Right atrium auricular region (tissue), 2 donors: Measurements from ENCODE around the gene C8G. TPM values are rescaled to one million over a fixed set of nuclear protein-coding genes. Genes with fewer than 3 reads are reported as not detected.

Experiments
- DNase-seq: peaks from one replicate; pipeline ENCODE4 v3.0.0-alpha.2; 2019; ENCODE audit warnings: low spot score
- H3K27ac ChIP-seq, 2 donors: fragments of 200-600 bp; sonication (generic); 1 replicate in 1 of 2; 2 replicates in 1 of 2; pipeline ENCODE4 v1.5.1; 2016 to 2019
- H3K27me3 ChIP-seq, 2 donors: fragments of 200-600 bp; sonication (generic); one replicate each; pipeline versions ENCODE4 v1.5.1 to v1.6.0; 2017 to 2019
- H3K36me3 ChIP-seq: fragments of 200-600 bp; sonication (generic); one replicate; pipeline ENCODE4 v1.5.1; 2016
- H3K4me1 ChIP-seq, 2 donors: fragments of 200-600 bp; sonication (generic); one replicate each; pipeline versions ENCODE4 v1.5.1 to v1.6.0; 2017 to 2019
- H3K4me3 ChIP-seq, 2 donors: fragments of 200-600 bp; sonication (generic); 1 replicate in 1 of 2; 2 replicates in 1 of 2; pipeline ENCODE4 v1.5.1; 2017 to 2019; ENCODE audit warnings: mild to moderate bottlenecking in 1 of 2, moderate library complexity in 1 of 2
- H3K9me3 ChIP-seq, 2 donors: fragments of 200-600 bp; sonication (generic); one replicate each; pipeline ENCODE4 v1.5.1; 2019
- total RNA-seq, 2 donors: library from RNA; depleted of rRNA; stranded (reverse); fragments of >200 nt; gene quantifications; one replicate each; pipeline ENCODE4 v1.1.0, GENCODE V29; 2016
- TF ChIP-seq, protein P1 (sequence below), 2 donors: fragments of 200-600 bp; sonication (generic); IDR thresholded peaks; one replicate each; pipeline ENCODE4 v1.5.1; 2019; ENCODE audit warnings: antibody characterized with exemption in 2 of 2

Gene C8G
- total RNA-seq, 2 donors from 2014 or later, result not detected

- no peak for DNase-seq
- Histone ChIP-seq H3K9me3 (no peaks in the 10 kb centered on the region), H3K36me3 (peaks cover 6% of the 10 kb centered on the region), H3K27me3 (no peaks in the 10 kb centered on the region), H3K4me1 (peaks cover 0 to 62% of the 10 kb centered on the region in 2 donors), H3K27ac (peak overlapping the region in 1 of 2 donors; percentile 88), H3K4me3 (no peak overlapping the region)
- TF ChIP-seq, protein P1, sequence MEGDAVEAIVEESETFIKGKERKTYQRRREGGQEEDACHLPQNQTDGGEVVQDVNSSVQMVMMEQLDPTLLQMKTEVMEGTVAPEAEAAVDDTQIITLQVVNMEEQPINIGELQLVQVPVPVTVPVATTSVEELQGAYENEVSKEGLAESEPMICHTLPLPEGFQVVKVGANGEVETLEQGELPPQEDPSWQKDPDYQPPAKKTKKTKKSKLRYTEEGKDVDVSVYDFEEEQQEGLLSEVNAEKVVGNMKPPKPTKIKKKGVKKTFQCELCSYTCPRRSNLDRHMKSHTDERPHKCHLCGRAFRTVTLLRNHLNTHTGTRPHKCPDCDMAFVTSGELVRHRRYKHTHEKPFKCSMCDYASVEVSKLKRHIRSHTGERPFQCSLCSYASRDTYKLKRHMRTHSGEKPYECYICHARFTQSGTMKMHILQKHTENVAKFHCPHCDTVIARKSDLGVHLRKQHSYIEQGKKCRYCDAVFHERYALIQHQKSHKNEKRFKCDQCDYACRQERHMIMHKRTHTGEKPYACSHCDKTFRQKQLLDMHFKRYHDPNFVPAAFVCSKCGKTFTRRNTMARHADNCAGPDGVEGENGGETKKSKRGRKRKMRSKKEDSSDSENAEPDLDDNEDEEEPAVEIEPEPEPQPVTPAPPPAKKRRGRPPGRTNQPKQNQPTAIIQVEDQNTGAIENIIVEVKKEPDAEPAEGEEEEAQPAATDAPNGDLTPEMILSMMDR (IDR thresholded peaks at IDR 0.05), result no peak
Observed at GRCh38 chr9:136926749-136927148, 18.3 kb upstream of the C8G start.

DNA sequence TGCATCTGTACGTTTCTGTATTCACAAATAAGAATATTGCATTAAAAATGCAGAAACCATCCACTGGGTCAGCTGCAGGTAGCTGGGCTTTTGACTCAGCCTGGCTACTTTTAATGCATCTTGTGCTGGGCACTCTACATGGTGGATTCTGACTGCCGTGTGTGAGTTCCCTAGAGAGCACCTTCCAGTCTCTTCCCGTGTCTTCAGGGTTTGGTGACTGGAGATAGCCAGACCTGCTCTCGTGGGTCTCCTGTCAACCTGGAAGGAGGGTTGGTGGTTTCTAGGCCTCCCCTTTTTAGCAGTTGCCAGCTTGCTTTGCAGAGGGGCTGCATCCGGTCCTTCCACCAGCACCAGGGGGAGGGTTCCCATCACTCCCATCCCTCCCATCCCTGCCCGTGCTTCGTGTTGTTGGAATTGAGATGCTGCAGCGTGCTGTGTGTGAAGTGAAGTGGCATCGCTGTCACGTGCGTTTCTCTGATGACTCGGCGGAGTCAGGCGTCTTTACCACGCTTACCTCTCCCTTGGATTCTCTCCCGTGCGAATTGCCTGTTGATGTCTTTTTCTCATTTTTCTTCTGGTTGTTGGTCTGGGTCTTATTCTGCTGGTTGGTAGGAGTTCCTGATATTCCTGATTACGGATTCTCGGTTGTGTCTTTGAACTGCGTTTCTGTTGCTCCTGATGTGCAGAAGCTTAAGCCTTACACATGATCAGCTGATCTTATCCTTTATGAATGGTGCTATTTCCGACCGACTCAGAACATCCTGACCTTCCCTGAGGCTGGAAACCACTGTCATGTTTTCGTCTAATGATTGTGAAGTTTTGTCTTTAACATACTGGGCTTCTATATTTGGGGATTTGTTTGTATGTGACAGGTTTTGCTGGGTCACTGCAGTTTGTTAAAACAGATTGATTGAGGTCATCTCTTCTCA lies 17.4 kb upstream of the C8G start:
- no peak overlapping the region for H3K4me3 ChIP-seq
- H3K27me3 ChIP-seq, result no peaks in the 10 kb centered on the region
- H3K27ac ChIP-seq, result peak overlapping the region; percentile 87 to 88
- peaks cover 6% of the 10 kb centered on the region for H3K36me3 ChIP-seq
- no peak for DNase-seq
- H3K4me1 ChIP-seq, result peaks cover 0 to 55% of the 10 kb centered on the region in 2 donors
- H3K9me3 ChIP-seq, result no peaks in the 10 kb centered on the region
- TF ChIP-seq, protein P1 (IDR thresholded peaks at IDR 0.05), result no peak

DNA sequence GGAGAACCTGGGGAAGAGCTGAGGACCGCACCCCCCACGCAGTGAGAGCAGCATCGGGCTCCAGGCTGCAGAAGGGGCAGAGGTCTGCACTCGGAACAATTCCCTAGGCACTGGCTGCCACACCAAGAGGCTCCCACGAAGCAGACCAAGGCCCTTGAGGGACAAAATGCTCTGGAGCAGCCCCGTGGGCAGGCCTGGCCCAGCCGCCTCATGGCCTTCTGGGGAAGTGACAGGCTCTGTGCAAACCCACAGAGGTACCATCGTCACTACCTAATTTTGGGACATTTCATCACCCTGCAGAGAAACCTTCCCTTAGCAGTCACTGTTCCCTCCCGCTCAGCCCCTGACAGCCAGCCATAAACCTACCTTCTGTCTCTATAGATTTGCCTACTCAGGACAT lies 16.5 kb upstream of the C8G start:
- TF ChIP-seq, protein P1 (IDR thresholded peaks at IDR 0.05), result no peak
- peaks cover 0 to 55% of the 10 kb centered on the region in 2 donors for H3K4me1 ChIP-seq
- no peak for DNase-seq

GRCh38 chr9:136930014-136930413 lies 15.0 kb upstream of the C8G start:
- H3K4me3 ChIP-seq, result no peak overlapping the region
- no peaks in the 10 kb centered on the region for H3K27me3 ChIP-seq
- TF ChIP-seq, protein P1 (IDR thresholded peaks at IDR 0.05), result no peak
- DNase-seq, result no peak
- H3K27ac ChIP-seq, result peak overlapping the region; percentile 87 to 88
- H3K9me3 ChIP-seq, result no peaks in the 10 kb centered on the region
- H3K36me3 ChIP-seq, result peaks cover 6% of the 10 kb centered on the region
- peaks cover 0 to 45% of the 10 kb centered on the region in 2 donors for H3K4me1 ChIP-seq

More for the DNA sequence above, 16.5 kb upstream of the C8G start:
- Histone ChIP-seq H3K36me3 (peaks cover 6% of the 10 kb centered on the region), H3K9me3 (no peaks in the 10 kb centered on the region), H3K27ac (peak overlapping the region; percentile 87 to 88), H3K4me3 (peak overlapping the region in 1 of 2 donors; percentile 1), H3K27me3 (no peaks in the 10 kb centered on the region)

- Histone ChIP-seq H3K4me3 (no peak overlapping the region), H3K9me3 (no peaks in the 10 kb centered on the region), H3K4me1 (peaks cover 0 to 31% of the 10 kb centered on the region in 2 donors), H3K27ac (no peak overlapping the region), H3K36me3 (no peaks in the 10 kb centered on the region), H3K27me3 (no peaks in the 10 kb centered on the region)
- no peak for DNase-seq
- TF ChIP-seq, protein P1 (IDR thresholded peaks at IDR 0.05), result no peak
Observed at GRCh38 chr9:136931611-136932130, 13.4 kb upstream of the C8G start.
